Breast epithelium (tissue), 4 donors: ENCODE measurements around the gene TRIM40. TPM values are rescaled to one million over a fixed set of nuclear protein-coding genes. Genes with fewer than 3 reads are reported as not detected.

Source experiments
- DNase-seq, 2 donors: peaks; one replicate each; pipeline ENCODE4 v3.0.0-alpha.2; 2019; ENCODE audit warnings: low spot score in 2 of 2
- H3K27ac ChIP-seq, 2 donors: fragments of 200-600 bp; sonication (generic) in 1 of 2; one replicate each; pipeline ENCODE4 v1.5.1; 2016 to 2019; ENCODE audit warnings: mild to moderate bottlenecking in 1 of 2
- H3K27me3 ChIP-seq, 2 donors: fragments of 200-600 bp; sonication (generic) in 1 of 2; one replicate each; pipeline versions ENCODE4 v1.5.1 to v1.6.0; 2017 to 2019; ENCODE audit warnings: control low read depth in 1 of 2, mild to moderate bottlenecking in 1 of 2
- H3K36me3 ChIP-seq: fragments of 200-600 bp; one replicate; pipeline ENCODE4 v1.5.1; 2019
- H3K4me1 ChIP-seq, 2 donors: fragments of 200-600 bp; sonication (generic); one replicate each; pipeline ENCODE4 v1.5.1; 2016 to 2019; ENCODE audit warnings: control low read depth in 1 of 2
- H3K4me3 ChIP-seq, 3 donors: fragments of 200-600 bp; sonication (generic); 1 replicate in 2 of 3; 2 replicates in 1 of 3; pipeline ENCODE4 v1.5.1; 2016 to 2019; ENCODE audit warnings: mild to moderate bottlenecking in 3 of 3, moderate library complexity in 2 of 3
- H3K9me3 ChIP-seq, 2 donors: fragments of 200-600 bp; sonication (generic) in 1 of 2; one replicate each; pipeline ENCODE4 v1.5.1; 2016 to 2019; ENCODE audit warnings: control low read depth in 1 of 2
- POLR2A ChIP-seq: fragments of 450-650 bp; IDR thresholded peaks from one replicate; pipeline ENCODE4 v1.6.1; 2016; ENCODE audit warnings: antibody characterized with exemption, mild to moderate bottlenecking, moderate library complexity
- POLR2AphosphoS5 ChIP-seq, 3 donors: sonication (generic); formaldehyde crosslinking; IDR thresholded peaks; one replicate each; pipeline ENCODE4 v1.6.1; 2017; ENCODE audit warnings: antibody characterized with exemption in 3 of 3
- intact Hi-C: fragments of 100-400 bp; cut with DNase I; formaldehyde crosslinking; loops from one replicate; pipeline ENCODE4 v1.15.1; 2023; ENCODE audit warnings: low total_unique reads
- total RNA-seq, 3 donors: library from RNA; depleted of rRNA; stranded (reverse); fragments of >200 nt; gene quantifications; one replicate each; pipeline ENCODE4 v1.1.0, GENCODE V29; 2016
- TF ChIP-seq, protein P1 (sequence below), 3 donors: fragments of 450-650 bp; IDR thresholded peaks; one replicate each; pipeline ENCODE4 v1.5.1; 2016 to 2017; ENCODE audit warnings: antibody characterized with exemption in 3 of 3, mild to moderate bottlenecking in 3 of 3, moderate library complexity in 3 of 3

Gene TRIM40
- total RNA-seq, 3 donors from 2014 or later: 0.33 TPM; not detected in 2

DNA sequence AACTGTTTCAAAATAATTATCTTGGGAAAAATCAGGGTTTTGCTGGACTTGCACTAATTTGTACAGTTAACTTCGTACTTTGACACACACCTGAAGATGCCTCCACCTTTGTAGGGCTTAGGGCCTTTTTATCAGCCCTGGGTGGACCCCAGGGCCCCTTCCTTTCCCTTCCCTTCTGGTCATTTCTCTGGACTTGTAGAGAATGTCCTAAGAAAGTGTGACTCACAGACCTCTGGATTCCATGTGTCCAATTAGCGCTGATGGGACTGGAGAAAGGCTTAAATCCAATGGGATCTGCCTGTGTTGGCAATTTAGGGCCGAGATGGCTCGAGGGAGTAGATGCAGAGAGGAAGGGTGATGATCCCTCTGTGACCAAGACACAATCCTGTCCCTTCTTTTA is 36.7 kb downstream of the TRIM40 start:
- H3K27me3 ChIP-seq: peaks cover 0 to 40% of the 10 kb centered on the region in 2 donors
- TF ChIP-seq, protein P1, sequence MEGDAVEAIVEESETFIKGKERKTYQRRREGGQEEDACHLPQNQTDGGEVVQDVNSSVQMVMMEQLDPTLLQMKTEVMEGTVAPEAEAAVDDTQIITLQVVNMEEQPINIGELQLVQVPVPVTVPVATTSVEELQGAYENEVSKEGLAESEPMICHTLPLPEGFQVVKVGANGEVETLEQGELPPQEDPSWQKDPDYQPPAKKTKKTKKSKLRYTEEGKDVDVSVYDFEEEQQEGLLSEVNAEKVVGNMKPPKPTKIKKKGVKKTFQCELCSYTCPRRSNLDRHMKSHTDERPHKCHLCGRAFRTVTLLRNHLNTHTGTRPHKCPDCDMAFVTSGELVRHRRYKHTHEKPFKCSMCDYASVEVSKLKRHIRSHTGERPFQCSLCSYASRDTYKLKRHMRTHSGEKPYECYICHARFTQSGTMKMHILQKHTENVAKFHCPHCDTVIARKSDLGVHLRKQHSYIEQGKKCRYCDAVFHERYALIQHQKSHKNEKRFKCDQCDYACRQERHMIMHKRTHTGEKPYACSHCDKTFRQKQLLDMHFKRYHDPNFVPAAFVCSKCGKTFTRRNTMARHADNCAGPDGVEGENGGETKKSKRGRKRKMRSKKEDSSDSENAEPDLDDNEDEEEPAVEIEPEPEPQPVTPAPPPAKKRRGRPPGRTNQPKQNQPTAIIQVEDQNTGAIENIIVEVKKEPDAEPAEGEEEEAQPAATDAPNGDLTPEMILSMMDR (IDR thresholded peaks at IDR 0.05): no peak
- TF ChIP-seq POLR2AphosphoS5 (IDR thresholded peaks at IDR 0.05) (no peak), POLR2A (no peak)
- DNase-seq: no peak
- peaks cover 0 to 4% of the 10 kb centered on the region in 2 donors for H3K4me1 ChIP-seq
- no peaks in the 10 kb centered on the region for H3K9me3 ChIP-seq
- H3K36me3 ChIP-seq: no peaks in the 10 kb centered on the region
- intact Hi-C loops: no loop called here
- H3K27ac ChIP-seq: no peak overlapping the region
- H3K4me3 ChIP-seq: no peak overlapping the region

DNA sequence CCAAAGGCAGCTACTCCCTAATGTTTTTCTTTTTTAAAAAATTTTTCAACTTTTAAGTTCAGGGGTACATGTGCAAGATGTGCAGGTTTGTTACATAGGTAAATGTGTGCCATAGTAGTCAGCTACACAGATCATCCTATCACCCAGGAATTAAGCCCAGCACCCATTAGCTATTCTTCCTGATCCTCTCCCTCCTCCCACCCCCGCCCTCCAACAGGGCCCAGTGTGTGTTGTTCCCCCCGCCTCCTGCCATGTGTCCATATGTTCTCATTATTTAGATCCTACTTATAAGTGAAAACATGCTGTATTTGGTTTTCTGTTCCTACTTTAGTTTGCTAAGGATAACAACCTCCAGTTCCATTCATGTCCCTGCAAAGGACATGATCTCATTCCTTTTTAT is 39.8 kb downstream of the TRIM40 start:
- Histone ChIP-seq H3K4me1 (peaks cover 0 to 4% of the 10 kb centered on the region in 2 donors), H3K4me3 (no peak overlapping the region), H3K27ac (no peak overlapping the region), H3K36me3 (no peaks in the 10 kb centered on the region), H3K27me3 (peaks cover 0 to 28% of the 10 kb centered on the region in 2 donors), H3K9me3 (peaks cover 0 to 15% of the 10 kb centered on the region in 2 donors)
- DNase-seq: no peak
- intact Hi-C loops: no loop called here
- TF ChIP-seq, protein P1 (IDR thresholded peaks at IDR 0.05): no peak
- TF ChIP-seq POLR2A (no peak), POLR2AphosphoS5 (IDR thresholded peaks at IDR 0.05) (no peak)

DNA sequence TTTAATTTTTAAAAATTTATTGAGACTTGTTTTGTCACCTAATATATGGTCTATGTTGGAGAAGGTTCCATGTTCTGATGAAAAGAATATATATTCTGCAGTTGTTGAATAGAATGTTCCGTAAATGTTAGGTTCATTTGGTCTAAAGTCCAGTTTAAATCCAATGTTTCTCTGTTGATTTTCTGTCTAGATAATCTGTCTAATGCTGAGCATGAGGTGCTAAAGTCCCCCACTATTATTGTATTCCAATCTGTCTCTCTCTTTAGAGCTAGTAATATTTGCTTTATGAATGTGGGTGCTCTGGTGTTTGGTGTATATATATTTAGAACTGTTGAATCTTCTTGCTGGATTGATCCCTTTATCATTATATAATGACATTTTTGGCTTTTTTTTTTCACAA is 42.9 kb downstream of the TRIM40 start:
- Histone ChIP-seq H3K4me1 (no peaks in the 10 kb centered on the region), H3K9me3 (peaks cover 0 to 15% of the 10 kb centered on the region in 2 donors), H3K4me3 (no peak overlapping the region), H3K27me3 (peaks cover 0 to 4% of the 10 kb centered on the region in 2 donors), H3K36me3 (no peaks in the 10 kb centered on the region), H3K27ac (no peak overlapping the region)
- no peak for DNase-seq
- intact Hi-C loops: no loop called here
- no peak for TF ChIP-seq POLR2A
- TF ChIP-seq, protein P1 (IDR thresholded peaks at IDR 0.05): no peak
- TF ChIP-seq POLR2AphosphoS5 (IDR thresholded peaks at IDR 0.05): no peak

DNA sequence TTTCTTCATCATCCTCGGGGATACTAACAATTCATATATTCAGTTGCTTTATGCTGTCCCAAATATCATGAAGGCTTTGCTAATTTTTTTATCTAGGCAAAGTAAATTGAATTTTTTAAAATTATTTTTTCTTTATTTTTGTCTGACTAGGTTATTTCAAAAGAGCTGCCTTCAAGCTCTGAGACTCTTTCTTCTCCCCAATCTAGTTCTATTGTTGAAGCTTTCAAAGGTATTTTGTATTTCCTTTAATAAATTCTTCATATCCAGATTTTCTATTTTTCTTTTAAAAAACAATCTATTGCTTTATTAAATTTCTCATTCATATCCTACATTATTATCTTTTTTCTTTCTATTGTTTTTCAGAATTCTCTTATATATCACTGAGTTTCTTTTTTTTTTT is 44.2 kb downstream of the TRIM40 start:
- Histone ChIP-seq H3K9me3 (peaks cover 0 to 15% of the 10 kb centered on the region in 2 donors), H3K27me3 (peaks cover 0 to 4% of the 10 kb centered on the region in 2 donors), H3K4me1 (no peaks in the 10 kb centered on the region), H3K4me3 (no peak overlapping the region), H3K36me3 (no peaks in the 10 kb centered on the region), H3K27ac (no peak overlapping the region)
- TF ChIP-seq, protein P1 (IDR thresholded peaks at IDR 0.05): no peak
- TF ChIP-seq POLR2AphosphoS5 (IDR thresholded peaks at IDR 0.05) (no peak), POLR2A (no peak)
- no peak for DNase-seq
- intact Hi-C loops: no loop called here

DNA sequence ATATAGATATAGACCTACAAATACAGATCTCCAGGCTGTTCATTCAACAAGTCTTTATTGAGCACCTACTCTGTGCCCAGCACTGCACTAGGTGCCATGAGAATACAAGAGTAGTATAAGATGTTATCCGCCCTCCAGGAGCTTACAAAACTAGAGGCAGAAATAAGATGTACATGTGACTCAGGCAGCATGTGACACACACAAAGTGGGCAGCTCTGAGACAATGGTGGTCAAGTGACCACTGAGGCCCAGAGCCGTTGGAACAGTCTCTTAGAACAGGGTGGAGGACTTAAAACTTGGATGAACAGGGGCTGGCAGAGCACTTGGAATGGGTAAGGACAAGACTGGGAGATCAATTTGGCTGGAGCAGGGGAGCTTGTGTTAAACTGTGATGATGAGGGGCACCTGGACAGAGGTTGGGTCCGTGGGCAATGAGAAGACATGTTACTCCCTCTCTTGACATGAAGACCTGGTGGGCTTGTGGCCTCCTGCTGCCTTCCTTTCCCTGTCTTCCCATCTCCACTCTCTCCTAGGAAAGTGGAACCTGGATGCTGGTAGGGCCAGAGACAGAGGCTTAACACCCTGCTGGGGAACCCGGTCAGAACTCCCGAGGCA is 48.6 kb downstream of the TRIM40 start:
- H3K27me3 ChIP-seq: peaks cover 0 to 4% of the 10 kb centered on the region in 2 donors
- intact Hi-C loops: no loop called here
- no peaks in the 10 kb centered on the region for H3K36me3 ChIP-seq
- TF ChIP-seq, protein P1 (IDR thresholded peaks at IDR 0.05): no peak
- TF ChIP-seq POLR2A (no peak), POLR2AphosphoS5 (IDR thresholded peaks at IDR 0.05) (no peak)
- H3K9me3 ChIP-seq: peaks cover 0 to 7% of the 10 kb centered on the region in 2 donors
- no peak for DNase-seq
- H3K4me3 ChIP-seq: no peak overlapping the region
- H3K4me1 ChIP-seq: no peaks in the 10 kb centered on the region
- no peak overlapping the region for H3K27ac ChIP-seq
